Mesendoderm (in vitro differentiated cells): ENCODE measurements around the gene TIFAB.

Source experiments
- DNase-seq: peaks from one replicate; pipeline ENCODE4 v3.0.0; 2013
- H2AK5ac ChIP-seq: 2 replicates; pipeline ENCODE4 v1.6.1; 2013; ENCODE audit warnings: low read length, inconsistent platforms
- H2BK120ac ChIP-seq: 2 replicates; pipeline ENCODE4 v1.6.1; 2013; ENCODE audit warnings: low read depth, mild to moderate bottlenecking, low read length, moderate library complexity, mixed read lengths
- H2BK15ac ChIP-seq: replicated peaks from 2 replicates; pipeline ENCODE4 v1.6.1; 2013; ENCODE audit warnings: low read depth, mild to moderate bottlenecking, moderate library complexity
- H2BK5ac ChIP-seq: 2 replicates; pipeline ENCODE4 v1.6.1; 2013; ENCODE audit warnings: low read length, inconsistent platforms
- H3K18ac ChIP-seq: 2 replicates; pipeline ENCODE4 v1.6.1; 2013; ENCODE audit warnings: mild to moderate bottlenecking, low read length, mixed read lengths
- H3K23ac ChIP-seq: one replicate; pipeline ENCODE4 v1.6.1; 2013; ENCODE audit warnings: low read length
- H3K27ac ChIP-seq: 2 replicates; pipeline ENCODE4 v1.5.1; 2013; ENCODE audit warnings: low read depth, mild to moderate bottlenecking, inconsistent platforms, low read length, moderate library complexity
- H3K27me3 ChIP-seq: 2 replicates; pipeline ENCODE4 v1.6.1; 2013; ENCODE audit warnings: low read length, control low read depth, mild to moderate bottlenecking, inconsistent platforms; ENCODE audit not compliant: insufficient read depth, poor library complexity
- H3K36me3 ChIP-seq: 2 replicates; pipeline ENCODE4 v1.6.1; 2013; ENCODE audit warnings: low read length, inconsistent platforms; ENCODE audit not compliant: control insufficient read depth, insufficient read depth
- H3K4ac ChIP-seq: one replicate; pipeline ENCODE4 v1.6.1; 2013; ENCODE audit warnings: low read depth, mild to moderate bottlenecking, low read length, moderate library complexity
- H3K4me1 ChIP-seq: 2 replicates; pipeline ENCODE4 v1.6.1; 2013; ENCODE audit warnings: low read depth, low read length, inconsistent platforms; ENCODE audit not compliant: control insufficient read depth
- H3K4me2 ChIP-seq: 2 replicates; pipeline ENCODE4 v1.6.1; 2013; ENCODE audit warnings: low read length
- H3K4me3 ChIP-seq: 2 replicates; pipeline ENCODE4 v1.5.1; 2013; ENCODE audit warnings: mild to moderate bottlenecking, low read length
- H3K56ac ChIP-seq: one replicate; pipeline ENCODE4 v1.6.1; 2013; ENCODE audit warnings: low read length
- H3K79me1 ChIP-seq: 2 replicates; pipeline ENCODE4 v1.6.1; 2013; ENCODE audit warnings: low read length, inconsistent platforms
- H3K79me2 ChIP-seq: 2 replicates; pipeline ENCODE4 v1.6.1; 2013; ENCODE audit warnings: mild to moderate bottlenecking, low read length; ENCODE audit not compliant: control insufficient read depth, insufficient read depth
- H3K9ac ChIP-seq: 2 replicates; pipeline ENCODE4 v1.6.1; 2013; ENCODE audit warnings: low read length, inconsistent platforms
- H4K5ac ChIP-seq: one replicate; pipeline ENCODE4 v1.6.1; 2013; ENCODE audit warnings: low read length
- H4K8ac ChIP-seq: one replicate; pipeline ENCODE4 v1.6.1; 2013; ENCODE audit warnings: low read depth, mild to moderate bottlenecking, control low read depth, low read length, moderate library complexity
- WGBS: extraction: QIAGEN DNeasy Blood & Tissue Kit; methylation state at CpG from one replicate; pipeline ENCODE4 v1.1.7; 2013; ENCODE audit warnings: low lambda C conversion rate, missing lambda C conversion rate; ENCODE audit not compliant: insufficient coverage; ENCODE audit errors: extremely low coverage; 5-methylcytosine and 5-hydroxymethylcytosine counted together

Gene TIFAB

GRCh38 chr5:135448791-135449507 is 3.2 kb downstream of the TIFAB start:
- H2BK120ac ChIP-seq, result no peak overlapping the region
- no peak for DNase-seq
- H2AK5ac ChIP-seq, result no peak overlapping the region
- no peak overlapping the region for H2BK5ac ChIP-seq
- no peak overlapping the region for H3K9ac ChIP-seq
- H4K8ac ChIP-seq, result no peak overlapping the region
- H2BK15ac ChIP-seq, result no peak overlapping the region
- H3K36me3 ChIP-seq, result no peaks in the 10 kb centered on the region
- WGBS, result no CpG with 5 or more reads among the region's 9 CpGs
- no peak overlapping the region for H4K5ac ChIP-seq
- no peak overlapping the region for H3K4ac ChIP-seq
- H3K27me3 ChIP-seq, result no peaks in the 10 kb centered on the region
- H3K79me1 ChIP-seq, result no peaks in the 10 kb centered on the region
- H3K27ac ChIP-seq, result no peak overlapping the region
- no peak overlapping the region for H3K4me3 ChIP-seq
- no peak overlapping the region for H3K4me2 ChIP-seq
- H3K79me2 ChIP-seq, result no peaks in the 10 kb centered on the region
- no peak overlapping the region for H3K56ac ChIP-seq
- peaks cover 10% of the 10 kb centered on the region for H3K4me1 ChIP-seq
- H3K18ac ChIP-seq, result no peak overlapping the region
- no peak overlapping the region for H3K23ac ChIP-seq

GRCh38 chr5:135448071-135448739 is 3.9 kb downstream of the TIFAB start:
- peak overlapping the region; percentile 50 for H3K56ac ChIP-seq
- H3K79me2 ChIP-seq, result no peaks in the 10 kb centered on the region
- H3K36me3 ChIP-seq, result no peaks in the 10 kb centered on the region
- no peak overlapping the region for H4K5ac ChIP-seq
- no peak overlapping the region for H3K27ac ChIP-seq
- H3K4me3 ChIP-seq, result no peak overlapping the region
- H2BK5ac ChIP-seq, result peak overlapping the region; percentile 28
- no peaks in the 10 kb centered on the region for H3K27me3 ChIP-seq
- H2AK5ac ChIP-seq, result no peak overlapping the region
- no peak overlapping the region for H4K8ac ChIP-seq
- H3K4ac ChIP-seq, result no peak overlapping the region
- no peak overlapping the region for H3K23ac ChIP-seq
- no CpG with 5 or more reads among the region's 9 CpGs for WGBS
- H2BK15ac ChIP-seq, result no peak overlapping the region
- peaks cover 10% of the 10 kb centered on the region for H3K4me1 ChIP-seq
- DNase-seq, result peak; percentile 78
- H2BK120ac ChIP-seq, result no peak overlapping the region
- H3K4me2 ChIP-seq, result no peak overlapping the region
- no peak overlapping the region for H3K9ac ChIP-seq
- H3K18ac ChIP-seq, result no peak overlapping the region
- no peaks in the 10 kb centered on the region for H3K79me1 ChIP-seq

GRCh38 chr5:135447298-135447929 is 4.7 kb downstream of the TIFAB start, which contains the start of gene DCANP1:
DCANP1 (minus strand) TSS chr5:135447348; CDS start chr5:135447108, 240 bp downstream.
- Histone ChIP-seq H3K36me3 (no peaks in the 10 kb centered on the region), H3K4ac (no peak within 1 kb of the TSS), H3K23ac (no peak within 1 kb of the TSS), H3K9ac (no peak within 1 kb of the TSS), H3K4me2 (no peak within 1 kb of the TSS), H3K4me3 (no peak within 1 kb of the TSS), H3K79me2 (no peaks in the 10 kb centered on the region), H2BK120ac (no peak within 1 kb of the TSS), H3K27me3 (no peaks in the 10 kb centered on the region), H3K18ac (no peak within 1 kb of the TSS), H2BK5ac (peak within 1 kb of the TSS; percentile 28), H4K5ac (no peak within 1 kb of the TSS), H4K8ac (no peak within 1 kb of the TSS), H2AK5ac (no peak within 1 kb of the TSS), H3K56ac (peak within 1 kb of the TSS; percentile 50), H3K79me1 (no peaks in the 10 kb centered on the region), H3K27ac (no peak within 1 kb of the TSS), H2BK15ac (no peak within 1 kb of the TSS), H3K4me1 (peaks cover 10% of the 10 kb centered on the region)
- no peak for DNase-seq
- WGBS, result no CpG with 5 or more reads among the region's 5 CpGs

DNA sequence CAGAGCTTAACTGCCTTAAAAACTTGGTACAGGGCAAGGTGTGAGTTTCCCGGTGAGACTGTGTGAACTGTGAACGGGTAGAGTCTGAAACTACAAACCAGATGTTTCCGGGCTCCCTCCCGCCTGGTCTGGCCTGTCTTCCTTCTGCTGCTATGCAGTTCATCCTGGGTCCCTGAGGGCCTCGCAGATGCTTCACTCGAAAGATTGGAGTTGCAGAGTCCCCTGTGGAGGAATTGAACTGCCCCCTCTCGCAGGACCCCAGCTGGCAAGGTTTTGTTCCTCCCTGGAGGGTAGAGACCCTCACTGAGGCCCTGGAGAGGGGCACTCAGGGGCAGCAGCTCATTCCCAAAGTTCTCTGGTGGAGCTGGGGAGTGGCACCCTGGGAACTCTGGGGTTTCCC is 5.5 kb downstream of the TIFAB start:
- H2BK120ac ChIP-seq, result no peak overlapping the region
- no peak overlapping the region for H2BK15ac ChIP-seq
- H3K36me3 ChIP-seq, result no peaks in the 10 kb centered on the region
- H3K79me2 ChIP-seq, result no peaks in the 10 kb centered on the region
- H2AK5ac ChIP-seq, result no peak overlapping the region
- H3K56ac ChIP-seq, result no peak overlapping the region
- H3K4me1 ChIP-seq, result peaks cover 10% of the 10 kb centered on the region
- no peaks in the 10 kb centered on the region for H3K79me1 ChIP-seq
- H4K8ac ChIP-seq, result no peak overlapping the region
- no peak overlapping the region for H2BK5ac ChIP-seq
- H4K5ac ChIP-seq, result no peak overlapping the region
- no CpG with 5 or more reads among the region's 7 CpGs for WGBS
- H3K4ac ChIP-seq, result no peak overlapping the region
- no peaks in the 10 kb centered on the region for H3K27me3 ChIP-seq
- H3K9ac ChIP-seq, result no peak overlapping the region
- no peak overlapping the region for H3K4me3 ChIP-seq
- H3K27ac ChIP-seq, result no peak overlapping the region
- no peak overlapping the region for H3K23ac ChIP-seq
- no peak for DNase-seq
- no peak overlapping the region for H3K4me2 ChIP-seq
- no peak overlapping the region for H3K18ac ChIP-seq

- Histone ChIP-seq H2AK5ac (no peak overlapping the region), H3K23ac (no peak overlapping the region), H3K18ac (no peak overlapping the region), H2BK120ac (no peak overlapping the region), H3K4me3 (no peak overlapping the region), H3K4ac (no peak overlapping the region), H3K36me3 (no peaks in the 10 kb centered on the region), H3K27me3 (no peaks in the 10 kb centered on the region), H2BK15ac (no peak overlapping the region), H3K56ac (no peak overlapping the region), H3K27ac (no peak overlapping the region), H3K79me1 (no peaks in the 10 kb centered on the region), H3K4me2 (no peak overlapping the region), H3K79me2 (no peaks in the 10 kb centered on the region), H3K9ac (no peak overlapping the region), H3K4me1 (peaks cover 10% of the 10 kb centered on the region), H4K8ac (no peak overlapping the region), H2BK5ac (no peak overlapping the region), H4K5ac (no peak overlapping the region)
- DNase-seq, result no peak
- WGBS, result no CpG with 5 or more reads among the region's 9 CpGs
Observed at GRCh38 chr5:135446206-135446605, 5.9 kb downstream of the TIFAB start.
